ENCODE measurements around the gene NAB1. TPM values are rescaled to one million over a fixed set of nuclear protein-coding genes. Genes with fewer than 3 reads are reported as not detected.

Gene NAB1
- total RNA-seq, 6 experiments from 2014 or later = 22.0 to 29.9 (median 23.8) TPM

GRCh38 chr2:190628591-190629319 is 20.1 kb upstream of the NAB1 start:
- no peak overlapping the region for H3K4me3 ChIP-seq
- H3K9me3 ChIP-seq = no peaks in the 10 kb centered on the region
- H3K27me3 ChIP-seq = no peaks in the 10 kb centered on the region
- no peak overlapping the region for H3K27ac ChIP-seq
- DNase-seq (no peak), ATAC-seq (no peak)
- TF ChIP-seq POLR2A (IDR thresholded peaks at IDR 0.05) (no peak), CTCF (IDR thresholded peaks at IDR 0.05) (no peak)
- no peaks in the 10 kb centered on the region for H3K36me3 ChIP-seq
- intact Hi-C loops (cut with DNase I) = no loop called here
- H3K4me1 ChIP-seq = no peaks in the 10 kb centered on the region
- WGBS (ENCODE audit: insufficient coverage, low coverage, low lambda C conversion rate, missing lambda C conversion rate) = 82% methylated on average over 5 of the region's 7 CpGs

- H3K4me1 ChIP-seq = no peaks in the 10 kb centered on the region
- no peaks in the 10 kb centered on the region for H3K27me3 ChIP-seq
- no peak overlapping the region for H3K27ac ChIP-seq
- DNase-seq (no peak), ATAC-seq (no peak)
- intact Hi-C loops (cut with DNase I) = no loop called here
- H3K36me3 ChIP-seq = no peaks in the 10 kb centered on the region
- H3K9me3 ChIP-seq = no peaks in the 10 kb centered on the region
- no peak overlapping the region for H3K4me3 ChIP-seq
- WGBS (ENCODE audit: insufficient coverage, low coverage, low lambda C conversion rate, missing lambda C conversion rate) = 89% methylated on average over 3 of the region's 3 CpGs
- TF ChIP-seq CTCF (IDR thresholded peaks at IDR 0.05) (no peak), POLR2A (IDR thresholded peaks at IDR 0.05) (no peak)
These were observed 14.5 kb upstream of the NAB1 start for GRCh38 chr2:190634381-190634780.

GRCh38 chr2:190635781-190636180 is 13.1 kb upstream of the NAB1 start:
- Histone ChIP-seq H3K27ac (no peak overlapping the region), H3K4me1 (peaks cover 0 to 3% (median 0%) of the 10 kb centered on the region in 4 donors), H3K27me3 (no peaks in the 10 kb centered on the region), H3K4me3 (no peak overlapping the region), H3K36me3 (no peaks in the 10 kb centered on the region), H3K9me3 (no peaks in the 10 kb centered on the region)
- no peak for TF ChIP-seq POLR2A (IDR thresholded peaks at IDR 0.05)
- TF ChIP-seq CTCF (IDR thresholded peaks at IDR 0.05) = no peak
- ATAC-seq (no peak), DNase-seq (no peak)
- WGBS (ENCODE audit: insufficient coverage, low coverage, low lambda C conversion rate, missing lambda C conversion rate) = 100% methylated on average over 2 of the region's 4 CpGs
- intact Hi-C loops (cut with DNase I) = no loop called here

GRCh38 chr2:190636361-190636760 is 12.5 kb upstream of the NAB1 start:
- TF ChIP-seq POLR2A (IDR thresholded peaks at IDR 0.05) = no peak
- TF ChIP-seq CTCF (IDR thresholded peaks at IDR 0.05) = no peak
- DNase-seq = no peak
- 62% methylated on average over 3 of the region's 3 CpGs for WGBS (ENCODE audit: insufficient coverage, low coverage, low lambda C conversion rate, missing lambda C conversion rate)

More at GRCh38 chr2:190636361-190636760, 12.5 kb upstream of the NAB1 start:
- Histone ChIP-seq H3K4me1 (peaks cover 0 to 3% (median 0%) of the 10 kb centered on the region in 4 donors), H3K9me3 (no peaks in the 10 kb centered on the region), H3K36me3 (no peaks in the 10 kb centered on the region), H3K27ac (no peak overlapping the region), H3K27me3 (no peaks in the 10 kb centered on the region), H3K4me3 (no peak overlapping the region)
- ATAC-seq = peak in 1 of 4 donors; percentile 31
- intact Hi-C loops (cut with DNase I) = no loop called here

Data from right lobe of liver (tissue), 6 donors.